ENCODE results near the gene NUMB.

DNA sequence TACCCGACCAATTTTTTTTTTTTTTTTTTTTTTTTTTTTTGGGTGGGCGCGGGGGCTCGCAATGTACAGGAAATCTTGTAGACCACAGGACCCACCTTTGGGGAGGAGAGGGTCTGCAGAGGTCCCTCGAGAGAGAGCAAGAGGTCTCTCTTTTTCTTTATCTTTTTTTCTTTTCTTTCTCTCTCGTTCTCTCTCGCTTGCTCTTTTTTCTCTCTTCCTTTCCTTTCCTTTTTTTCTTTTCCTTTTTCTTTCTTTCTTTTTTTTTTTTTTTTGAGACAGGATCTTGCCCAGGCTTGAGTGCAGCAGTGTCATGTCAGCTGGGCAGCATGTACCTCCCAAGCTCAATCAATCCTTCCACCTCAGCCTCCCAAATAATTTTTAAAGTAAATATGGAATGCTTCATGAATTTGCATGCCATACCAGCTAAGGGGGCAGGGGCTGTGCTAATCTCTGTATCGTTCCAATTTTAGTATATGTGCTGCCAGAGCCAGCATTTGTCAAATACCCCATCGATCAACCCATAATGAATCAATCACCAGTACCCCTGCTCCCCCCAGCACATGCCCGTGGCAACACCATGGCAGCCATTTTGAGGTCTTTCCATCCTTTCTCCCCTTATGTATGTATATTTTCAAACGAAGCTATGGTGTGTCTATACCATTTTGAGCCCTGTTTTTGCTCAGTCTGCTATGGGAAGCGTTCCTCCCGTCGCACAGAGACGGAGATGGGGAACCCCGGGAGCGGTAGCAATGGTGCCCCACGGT is 211.8 kb downstream of the NUMB start:
- TF ChIP-seq, protein P1, sequence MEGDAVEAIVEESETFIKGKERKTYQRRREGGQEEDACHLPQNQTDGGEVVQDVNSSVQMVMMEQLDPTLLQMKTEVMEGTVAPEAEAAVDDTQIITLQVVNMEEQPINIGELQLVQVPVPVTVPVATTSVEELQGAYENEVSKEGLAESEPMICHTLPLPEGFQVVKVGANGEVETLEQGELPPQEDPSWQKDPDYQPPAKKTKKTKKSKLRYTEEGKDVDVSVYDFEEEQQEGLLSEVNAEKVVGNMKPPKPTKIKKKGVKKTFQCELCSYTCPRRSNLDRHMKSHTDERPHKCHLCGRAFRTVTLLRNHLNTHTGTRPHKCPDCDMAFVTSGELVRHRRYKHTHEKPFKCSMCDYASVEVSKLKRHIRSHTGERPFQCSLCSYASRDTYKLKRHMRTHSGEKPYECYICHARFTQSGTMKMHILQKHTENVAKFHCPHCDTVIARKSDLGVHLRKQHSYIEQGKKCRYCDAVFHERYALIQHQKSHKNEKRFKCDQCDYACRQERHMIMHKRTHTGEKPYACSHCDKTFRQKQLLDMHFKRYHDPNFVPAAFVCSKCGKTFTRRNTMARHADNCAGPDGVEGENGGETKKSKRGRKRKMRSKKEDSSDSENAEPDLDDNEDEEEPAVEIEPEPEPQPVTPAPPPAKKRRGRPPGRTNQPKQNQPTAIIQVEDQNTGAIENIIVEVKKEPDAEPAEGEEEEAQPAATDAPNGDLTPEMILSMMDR (conservative IDR thresholded peaks at IDR 0.05; ENCODE audit: low read depth, low read length): no peak
- TF ChIP-seq EZH2 (IDR thresholded peaks at IDR 0.05; ENCODE audit: low read length, unreplicated experiment): no peak
- TF ChIP-seq EZH2phosphoT487 (IDR thresholded peaks at IDR 0.05; ENCODE audit: borderline replicate concordance, low read length): no peak
